ENCODE measurements around the gene NCAPD2.

NCAPD2 gene, protein sequence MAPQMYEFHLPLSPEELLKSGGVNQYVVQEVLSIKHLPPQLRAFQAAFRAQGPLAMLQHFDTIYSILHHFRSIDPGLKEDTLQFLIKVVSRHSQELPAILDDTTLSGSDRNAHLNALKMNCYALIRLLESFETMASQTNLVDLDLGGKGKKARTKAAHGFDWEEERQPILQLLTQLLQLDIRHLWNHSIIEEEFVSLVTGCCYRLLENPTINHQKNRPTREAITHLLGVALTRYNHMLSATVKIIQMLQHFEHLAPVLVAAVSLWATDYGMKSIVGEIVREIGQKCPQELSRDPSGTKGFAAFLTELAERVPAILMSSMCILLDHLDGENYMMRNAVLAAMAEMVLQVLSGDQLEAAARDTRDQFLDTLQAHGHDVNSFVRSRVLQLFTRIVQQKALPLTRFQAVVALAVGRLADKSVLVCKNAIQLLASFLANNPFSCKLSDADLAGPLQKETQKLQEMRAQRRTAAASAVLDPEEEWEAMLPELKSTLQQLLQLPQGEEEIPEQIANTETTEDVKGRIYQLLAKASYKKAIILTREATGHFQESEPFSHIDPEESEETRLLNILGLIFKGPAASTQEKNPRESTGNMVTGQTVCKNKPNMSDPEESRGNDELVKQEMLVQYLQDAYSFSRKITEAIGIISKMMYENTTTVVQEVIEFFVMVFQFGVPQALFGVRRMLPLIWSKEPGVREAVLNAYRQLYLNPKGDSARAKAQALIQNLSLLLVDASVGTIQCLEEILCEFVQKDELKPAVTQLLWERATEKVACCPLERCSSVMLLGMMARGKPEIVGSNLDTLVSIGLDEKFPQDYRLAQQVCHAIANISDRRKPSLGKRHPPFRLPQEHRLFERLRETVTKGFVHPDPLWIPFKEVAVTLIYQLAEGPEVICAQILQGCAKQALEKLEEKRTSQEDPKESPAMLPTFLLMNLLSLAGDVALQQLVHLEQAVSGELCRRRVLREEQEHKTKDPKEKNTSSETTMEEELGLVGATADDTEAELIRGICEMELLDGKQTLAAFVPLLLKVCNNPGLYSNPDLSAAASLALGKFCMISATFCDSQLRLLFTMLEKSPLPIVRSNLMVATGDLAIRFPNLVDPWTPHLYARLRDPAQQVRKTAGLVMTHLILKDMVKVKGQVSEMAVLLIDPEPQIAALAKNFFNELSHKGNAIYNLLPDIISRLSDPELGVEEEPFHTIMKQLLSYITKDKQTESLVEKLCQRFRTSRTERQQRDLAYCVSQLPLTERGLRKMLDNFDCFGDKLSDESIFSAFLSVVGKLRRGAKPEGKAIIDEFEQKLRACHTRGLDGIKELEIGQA (N-terminal part only)

GRCh38 chr12:6493497-6494257 lies at the start of gene NCAPD2:
Gene NCAPD2, plus strand, starts transcription at chr12:6494102. Its CDS starts 997 bp downstream, at chr12:6495099.
- peak within 1 kb of the TSS; percentile 99 for H3K4me3 ChIP-seq (ENCODE audit: low read depth, low read length)

GRCh38 chr12:6444704-6445688 lies 48.9 kb upstream of the NCAPD2 start, which contains the start of gene CD27:
Gene CD27, plus strand, starts transcription at chr12:6444955. Its CDS starts 141 bp downstream, at chr12:6445096.
- TF ChIP-seq CTCF (IDR thresholded peaks at IDR 0.05; ENCODE audit: control insufficient read depth, extremely low read depth, insufficient read depth) = no peak
- H3K4me3 ChIP-seq (ENCODE audit: low read depth, low read length) = no peak within 1 kb of the TSS
- DNase-seq (ENCODE audit: low read depth) = no peak

More at GRCh38 chr12:6493497-6494257, at the start of gene NCAPD2:
- DNase-seq (ENCODE audit: low read depth) = peak; percentile 92
- no peak for TF ChIP-seq CTCF (IDR thresholded peaks at IDR 0.05; ENCODE audit: control insufficient read depth, extremely low read depth, insufficient read depth)

DNA sequence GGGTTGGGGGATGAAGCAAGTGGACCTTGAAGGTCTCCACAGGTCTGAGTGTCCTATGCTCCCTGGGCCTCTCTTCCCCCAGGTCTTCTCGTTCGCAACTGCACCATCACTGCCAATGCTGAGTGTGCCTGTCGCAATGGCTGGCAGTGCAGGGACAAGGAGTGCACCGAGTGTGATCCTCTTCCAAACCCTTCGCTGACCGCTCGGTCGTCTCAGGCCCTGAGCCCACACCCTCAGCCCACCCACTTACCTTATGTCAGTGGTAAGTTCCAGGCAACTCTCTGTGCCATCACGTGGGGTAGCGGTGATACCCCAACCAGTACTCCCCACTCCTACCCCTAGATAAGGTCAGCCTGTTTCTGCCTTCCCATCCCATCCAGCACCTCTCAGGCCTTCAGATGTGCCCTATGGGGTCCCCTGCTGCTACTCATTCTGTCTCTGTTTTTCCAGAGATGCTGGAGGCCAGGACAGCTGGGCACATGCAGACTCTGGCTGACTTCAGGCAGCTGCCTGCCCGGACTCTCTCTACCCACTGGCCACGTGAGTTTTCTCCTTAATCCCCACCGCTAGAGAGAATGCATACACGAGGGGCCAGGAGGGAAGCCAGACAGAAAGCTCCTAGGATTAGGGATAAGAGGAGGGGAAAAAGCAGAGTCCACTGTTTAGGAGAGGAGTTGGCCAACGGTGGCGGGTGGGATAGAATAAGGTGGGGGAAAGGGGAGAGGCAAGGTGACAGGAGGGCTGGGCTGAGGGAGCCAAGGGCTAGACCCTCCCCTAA lies 43.6 kb upstream of the NCAPD2 start:
- H3K4me3 ChIP-seq (ENCODE audit: low read depth, low read length) = peak overlapping the region; percentile 64
- no peak for TF ChIP-seq CTCF (IDR thresholded peaks at IDR 0.05; ENCODE audit: control insufficient read depth, extremely low read depth, insufficient read depth)
- DNase-seq (ENCODE audit: low read depth) = no peak

GRCh38 chr12:6450869-6451347 lies 43.0 kb upstream of the NCAPD2 start:
- no peak for DNase-seq (ENCODE audit: low read depth)
- peak overlapping the region; percentile 64 for H3K4me3 ChIP-seq (ENCODE audit: low read depth, low read length)
- TF ChIP-seq CTCF (IDR thresholded peaks at IDR 0.05; ENCODE audit: control insufficient read depth, extremely low read depth, insufficient read depth) = no peak
